ENCODE data around the gene LRRC43. TPM values are rescaled to one million over a fixed set of nuclear protein-coding genes. Genes with fewer than 3 reads are reported as not detected.

LRRC43 gene
- total and polyA plus RNA-seq, 10 of the 15 experiments (the other 5 are each of a cell fraction or from before 2014, with no cell fraction given): 0.23 TPM; not detected in 9

- peak; percentile 9 for DNase-seq (ENCODE audit: low read depth, low spot score)
- ChIA-PET CTCF (interaction anchor here (0.6 to 4.1 kb wide), 17 partner anchors 15 to 272 kb away, joined by 3 to 29 read pairs (median 3); partner anchors contain the start of gene CFAP251), POLR2A (interaction anchor here (0.7 kb wide), 1 partner anchor 393 kb away, joined by 3 read pairs; no protein-coding TSS in a partner anchor), RAD21 (ENCODE audit: unreplicated experiment) (interaction anchor here (0.9 to 1.7 kb wide), 2 partner anchors 25 to 58 kb away, joined by 3 to 6 read pairs; no protein-coding TSS in a partner anchor), SMC1A (ENCODE audit: uncharacterized antibody, unreplicated experiment) (interaction anchor here (1.0 to 1.7 kb wide), 4 partner anchors 16 to 137 kb away, joined by 3 to 6 read pairs (median 5); no protein-coding TSS in a partner anchor)
- H3K9ac ChIP-seq (ENCODE audit: control insufficient read depth, insufficient read depth, low read length): no peak overlapping the region
- no peak overlapping the region for H3K4me3 ChIP-seq
- no TSS peak for BruUV-seq (replicated peaks)
- FAIRE-seq: peak; percentile 90
- no peaks in the 10 kb centered on the region for H3K4me1 ChIP-seq (ENCODE audit: control insufficient read depth, insufficient read depth, low read length)
- no peak overlapping the region for H2AFZ ChIP-seq (ENCODE audit: control insufficient read depth, low read depth, low read length)
- H3K4me2 ChIP-seq (ENCODE audit: control insufficient read depth, insufficient read depth): no peak overlapping the region
- H3K27me3 ChIP-seq (replicated peaks in 1 of 2; ENCODE audit: control insufficient read depth in 2 of 2, insufficient read depth in 2 of 2, low read length in 1 of 2): no peaks in the 10 kb centered on the region; a peak in 1 of 4 replicates
- no peaks in the 10 kb centered on the region for H4K20me1 ChIP-seq (ENCODE audit: control insufficient read depth, insufficient read depth)
- no peaks in the 10 kb centered on the region for H3K79me2 ChIP-seq (ENCODE audit: control insufficient read depth, insufficient read depth, low read length)
- no peaks in the 10 kb centered on the region for H3K36me3 ChIP-seq (ENCODE audit: control insufficient read depth in 2 of 2, insufficient read depth in 2 of 2, low read length in 1 of 2)
- peak; percentile 98 for ATAC-seq
- 35% methylated on average over 18 of the region's 18 CpGs for WGBS (ENCODE audit: insufficient coverage, insufficient replicate concordance, low lambda C conversion rate, missing lambda C conversion rate)
- no peak overlapping the region for H3K27ac ChIP-seq (ENCODE audit: control insufficient read depth, insufficient read depth)
- in situ Hi-C loops (cut with MboI): loop anchor here (5.0 kb wide), 1 partner anchor 134 kb away; no protein-coding TSS in a partner anchor
- H3K9me3 ChIP-seq (replicated peaks; ENCODE audit: control insufficient read depth, insufficient read depth, low read length): peaks cover 3% of the 10 kb centered on the region; the same call in 1 of the 3 replicates
- intact Hi-C loops (cut with micrococcal nuclease; ENCODE audit: unreplicated experiment): loop anchor here (1.0 kb wide), 2 partner anchors 60 to 137 kb away; no protein-coding TSS in a partner anchor
- no peak for TF ChIP-seq LARP7 (IDR thresholded peaks at IDR 0.05)
- TF ChIP-seq, protein P1, sequence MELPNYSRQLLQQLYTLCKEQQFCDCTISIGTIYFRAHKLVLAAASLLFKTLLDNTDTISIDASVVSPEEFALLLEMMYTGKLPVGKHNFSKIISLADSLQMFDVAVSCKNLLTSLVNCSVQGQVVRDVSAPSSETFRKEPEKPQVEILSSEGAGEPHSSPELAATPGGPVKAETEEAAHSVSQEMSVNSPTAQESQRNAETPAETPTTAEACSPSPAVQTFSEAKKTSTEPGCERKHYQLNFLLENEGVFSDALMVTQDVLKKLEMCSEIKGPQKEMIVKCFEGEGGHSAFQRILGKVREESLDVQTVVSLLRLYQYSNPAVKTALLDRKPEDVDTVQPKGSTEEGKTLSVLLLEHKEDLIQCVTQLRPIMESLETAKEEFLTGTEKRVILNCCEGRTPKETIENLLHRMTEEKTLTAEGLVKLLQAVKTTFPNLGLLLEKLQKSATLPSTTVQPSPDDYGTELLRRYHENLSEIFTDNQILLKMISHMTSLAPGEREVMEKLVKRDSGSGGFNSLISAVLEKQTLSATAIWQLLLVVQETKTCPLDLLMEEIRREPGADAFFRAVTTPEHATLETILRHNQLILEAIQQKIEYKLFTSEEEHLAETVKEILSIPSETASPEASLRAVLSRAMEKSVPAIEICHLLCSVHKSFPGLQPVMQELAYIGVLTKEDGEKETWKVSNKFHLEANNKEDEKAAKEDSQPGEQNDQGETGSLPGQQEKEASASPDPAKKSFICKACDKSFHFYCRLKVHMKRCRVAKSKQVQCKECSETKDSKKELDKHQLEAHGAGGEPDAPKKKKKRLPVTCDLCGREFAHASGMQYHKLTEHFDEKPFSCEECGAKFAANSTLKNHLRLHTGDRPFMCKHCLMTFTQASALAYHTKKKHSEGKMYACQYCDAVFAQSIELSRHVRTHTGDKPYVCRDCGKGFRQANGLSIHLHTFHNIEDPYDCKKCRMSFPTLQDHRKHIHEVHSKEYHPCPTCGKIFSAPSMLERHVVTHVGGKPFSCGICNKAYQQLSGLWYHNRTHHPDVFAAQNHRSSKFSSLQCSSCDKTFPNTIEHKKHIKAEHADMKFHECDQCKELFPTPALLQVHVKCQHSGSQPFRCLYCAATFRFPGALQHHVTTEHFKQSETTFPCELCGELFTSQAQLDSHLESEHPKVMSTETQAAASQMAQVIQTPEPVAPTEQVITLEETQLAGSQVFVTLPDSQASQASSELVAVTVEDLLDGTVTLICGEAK (IDR thresholded peaks at IDR 0.05; ENCODE audit: borderline replicate concordance): no peak
- TF ChIP-seq CBX3 (IDR thresholded peaks at IDR 0.05; ENCODE audit: borderline replicate concordance, low read depth): no peak
- TF ChIP-seq MEF2A (IDR thresholded peaks at IDR 0.05; ENCODE audit: insufficient read depth, low read depth, low read length): no peak
- TF ChIP-seq MYC (IDR thresholded peaks at IDR 0.05; ENCODE audit: insufficient read depth, insufficient read length, insufficient replicate concordance, low read length, severe bottlenecking): no peak
- no peak for TF ChIP-seq STAT1 (conservative IDR thresholded peaks at IDR 0.05)
- no peak for TF ChIP-seq EZH2 (IDR thresholded peaks at IDR 0.05; ENCODE audit: borderline replicate concordance, control insufficient read depth, low read depth, low read length)
- no peak for TF ChIP-seq CUX1 (IDR thresholded peaks at IDR 0.05; ENCODE audit: insufficient replicate concordance, low read depth, low read length)
- TF ChIP-seq FOXK2 (IDR thresholded peaks at IDR 0.05): no peak
- TF ChIP-seq BHLHE40 (IDR thresholded peaks at IDR 0.05; ENCODE audit: borderline replicate concordance in 1 of 2, low read depth in 2 of 2, low read length in 1 of 2): no peak
- TF ChIP-seq TCF3 (IDR thresholded peaks at IDR 0.05; ENCODE audit: borderline replicate concordance, insufficient read depth, low read depth, low read length): no peak
- TF ChIP-seq KDM1A (IDR thresholded peaks at IDR 0.05; ENCODE audit: borderline replicate concordance): no peak
These were observed 8.1 kb downstream of the LRRC43 start for GRCh38 chr12:122190842-122191668.

All from GM12878 (cell line).